CD4-positive, alpha-beta T cell treated with Interleukin-17A for 4 hours (primary cell): ENCODE results near the gene CDY2B.
"Not testable (repeated sequence)": the region's sequence is repeated elsewhere in the genome, so short reads cannot be mapped to it uniquely, and the experiment has no call there.

Experiments used
- DNase-seq: peaks from one replicate; pipeline ENCODE4 v3.0.0-alpha.2; 2020; ENCODE audit warnings: mixed read lengths

CDY2B gene

GRCh38 chrY:17880120-17880519 is at the start of gene CDY2B:
Gene CDY2B, minus strand, starts transcription at chrY:17880220. Its CDS starts 328 bp downstream, at chrY:17879892.
- not testable (repeated sequence) for DNase-seq

GRCh38 chrY:17908009-17908408 is 28.0 kb upstream of the CDY2B start:
- not testable (repeated sequence) for DNase-seq

- not testable (repeated sequence) for DNase-seq
Observed at GRCh38 chrY:17907351-17907750, 27.3 kb upstream of the CDY2B start.

- DNase-seq = not testable (repeated sequence)
Observed at GRCh38 chrY:17881697-17882096, 1.7 kb upstream of the CDY2B start.

- not testable (repeated sequence) for DNase-seq
Observed at GRCh38 chrY:17876767-17877166, 3.3 kb downstream of the CDY2B start.

- not testable (repeated sequence) for DNase-seq
Observed at GRCh38 chrY:17875401-17875800, 4.6 kb downstream of the CDY2B start.

- DNase-seq = not testable (repeated sequence)
Observed at GRCh38 chrY:17871194-17871903, 8.7 kb downstream of the CDY2B start.

- not testable (repeated sequence) for DNase-seq
Observed at GRCh38 chrY:17870737-17871136, 9.3 kb downstream of the CDY2B start.

GRCh38 chrY:17867850-17868249 is 12.2 kb downstream of the CDY2B start:
- DNase-seq = not testable (repeated sequence)

GRCh38 chrY:17860634-17861033 is 19.4 kb downstream of the CDY2B start:
- not testable (repeated sequence) for DNase-seq

GRCh38 chrY:17856963-17857848 is 22.8 kb downstream of the CDY2B start:
- DNase-seq = not testable (repeated sequence)

- DNase-seq = not testable (repeated sequence)
Observed at GRCh38 chrY:17856508-17856907, 23.5 kb downstream of the CDY2B start.

- not testable (repeated sequence) for DNase-seq
Observed at GRCh38 chrY:17849131-17849530, 30.9 kb downstream of the CDY2B start.

GRCh38 chrY:17832149-17832548 is 47.9 kb downstream of the CDY2B start:
- not testable (repeated sequence) for DNase-seq
